ENCODE data around the gene PLB1. TPM values are rescaled to one million over a fixed set of nuclear protein-coding genes. Genes with fewer than 3 reads are reported as not detected.

PLB1 gene, protein sequence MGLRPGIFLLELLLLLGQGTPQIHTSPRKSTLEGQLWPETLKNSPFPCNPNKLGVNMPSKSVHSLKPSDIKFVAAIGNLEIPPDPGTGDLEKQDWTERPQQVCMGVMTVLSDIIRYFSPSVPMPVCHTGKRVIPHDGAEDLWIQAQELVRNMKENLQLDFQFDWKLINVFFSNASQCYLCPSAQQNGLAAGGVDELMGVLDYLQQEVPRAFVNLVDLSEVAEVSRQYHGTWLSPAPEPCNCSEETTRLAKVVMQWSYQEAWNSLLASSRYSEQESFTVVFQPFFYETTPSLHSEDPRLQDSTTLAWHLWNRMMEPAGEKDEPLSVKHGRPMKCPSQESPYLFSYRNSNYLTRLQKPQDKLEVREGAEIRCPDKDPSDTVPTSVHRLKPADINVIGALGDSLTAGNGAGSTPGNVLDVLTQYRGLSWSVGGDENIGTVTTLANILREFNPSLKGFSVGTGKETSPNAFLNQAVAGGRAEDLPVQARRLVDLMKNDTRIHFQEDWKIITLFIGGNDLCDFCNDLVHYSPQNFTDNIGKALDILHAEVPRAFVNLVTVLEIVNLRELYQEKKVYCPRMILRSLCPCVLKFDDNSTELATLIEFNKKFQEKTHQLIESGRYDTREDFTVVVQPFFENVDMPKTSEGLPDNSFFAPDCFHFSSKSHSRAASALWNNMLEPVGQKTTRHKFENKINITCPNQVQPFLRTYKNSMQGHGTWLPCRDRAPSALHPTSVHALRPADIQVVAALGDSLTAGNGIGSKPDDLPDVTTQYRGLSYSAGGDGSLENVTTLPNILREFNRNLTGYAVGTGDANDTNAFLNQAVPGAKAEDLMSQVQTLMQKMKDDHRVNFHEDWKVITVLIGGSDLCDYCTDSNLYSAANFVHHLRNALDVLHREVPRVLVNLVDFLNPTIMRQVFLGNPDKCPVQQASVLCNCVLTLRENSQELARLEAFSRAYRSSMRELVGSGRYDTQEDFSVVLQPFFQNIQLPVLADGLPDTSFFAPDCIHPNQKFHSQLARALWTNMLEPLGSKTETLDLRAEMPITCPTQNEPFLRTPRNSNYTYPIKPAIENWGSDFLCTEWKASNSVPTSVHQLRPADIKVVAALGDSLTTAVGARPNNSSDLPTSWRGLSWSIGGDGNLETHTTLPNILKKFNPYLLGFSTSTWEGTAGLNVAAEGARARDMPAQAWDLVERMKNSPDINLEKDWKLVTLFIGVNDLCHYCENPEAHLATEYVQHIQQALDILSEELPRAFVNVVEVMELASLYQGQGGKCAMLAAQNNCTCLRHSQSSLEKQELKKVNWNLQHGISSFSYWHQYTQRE (N-terminal part only)
- polyA plus RNA-seq (ENCODE audit: insufficient read length) = 2.0 TPM

DNA sequence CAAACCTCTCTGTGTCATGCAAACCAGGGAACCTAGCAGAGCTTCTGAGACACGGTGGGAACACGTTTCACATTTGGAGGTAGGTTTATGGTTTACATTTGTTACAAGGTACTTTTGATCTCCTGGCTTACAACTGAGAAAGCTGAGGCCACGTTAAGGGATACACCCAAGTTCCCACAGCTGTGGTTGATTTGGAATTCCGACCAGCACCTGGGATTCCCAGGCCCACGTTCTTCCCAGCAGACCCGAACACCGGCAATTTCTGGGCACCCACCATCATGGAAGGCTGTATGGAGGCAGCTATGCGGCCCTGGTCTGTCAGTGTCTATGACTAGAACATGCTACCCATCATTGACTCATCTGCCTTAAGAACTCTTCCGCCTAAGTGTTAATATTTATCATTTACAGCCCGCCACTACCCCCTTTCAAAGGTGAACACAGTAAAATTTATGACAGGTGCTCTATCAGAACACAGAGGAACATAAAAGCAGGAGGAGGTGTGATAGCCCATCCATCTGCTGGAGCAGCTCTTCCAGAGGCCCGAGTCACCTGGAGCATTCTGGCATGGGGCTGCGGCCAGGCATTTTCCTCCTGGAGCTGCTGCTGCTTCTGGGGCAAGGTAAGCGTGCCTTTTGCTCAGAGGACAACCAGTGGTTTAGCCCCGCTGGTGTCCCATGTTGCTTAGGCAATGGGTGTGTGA lies at the start of gene PLB1:
TSS of gene PLB1 (plus strand) at position 510 of the 700 bp plus-strand sequence. CDS start at position 565, 55 bp downstream.
- DNase-seq (ENCODE audit: low read depth) = no peak

- no peak for DNase-seq (ENCODE audit: low read depth)
Observed at GRCh38 chr2:28446531-28446930, 49.3 kb upstream of the PLB1 start.

DNA sequence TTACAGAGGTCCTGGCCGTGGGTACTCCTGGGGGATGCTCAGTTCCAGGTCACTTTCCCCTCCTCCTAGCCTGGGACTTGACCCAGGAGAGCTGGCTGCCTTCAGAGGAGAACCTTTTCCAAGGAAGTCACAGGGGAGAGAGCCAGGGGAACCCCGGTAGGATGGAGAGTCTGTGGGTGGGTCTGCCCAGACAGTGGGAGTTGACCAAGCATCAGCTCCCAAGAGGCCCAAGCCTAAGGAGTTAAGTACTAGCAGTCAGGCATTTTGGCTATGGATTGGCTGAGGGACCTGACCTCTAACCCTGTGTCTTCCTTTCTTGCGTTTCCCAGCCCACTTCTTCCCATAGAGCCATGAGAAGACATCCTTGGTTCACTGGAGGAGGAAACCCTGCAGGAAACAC lies 48.8 kb upstream of the PLB1 start:
- no peak for DNase-seq (ENCODE audit: low read depth)

DNA sequence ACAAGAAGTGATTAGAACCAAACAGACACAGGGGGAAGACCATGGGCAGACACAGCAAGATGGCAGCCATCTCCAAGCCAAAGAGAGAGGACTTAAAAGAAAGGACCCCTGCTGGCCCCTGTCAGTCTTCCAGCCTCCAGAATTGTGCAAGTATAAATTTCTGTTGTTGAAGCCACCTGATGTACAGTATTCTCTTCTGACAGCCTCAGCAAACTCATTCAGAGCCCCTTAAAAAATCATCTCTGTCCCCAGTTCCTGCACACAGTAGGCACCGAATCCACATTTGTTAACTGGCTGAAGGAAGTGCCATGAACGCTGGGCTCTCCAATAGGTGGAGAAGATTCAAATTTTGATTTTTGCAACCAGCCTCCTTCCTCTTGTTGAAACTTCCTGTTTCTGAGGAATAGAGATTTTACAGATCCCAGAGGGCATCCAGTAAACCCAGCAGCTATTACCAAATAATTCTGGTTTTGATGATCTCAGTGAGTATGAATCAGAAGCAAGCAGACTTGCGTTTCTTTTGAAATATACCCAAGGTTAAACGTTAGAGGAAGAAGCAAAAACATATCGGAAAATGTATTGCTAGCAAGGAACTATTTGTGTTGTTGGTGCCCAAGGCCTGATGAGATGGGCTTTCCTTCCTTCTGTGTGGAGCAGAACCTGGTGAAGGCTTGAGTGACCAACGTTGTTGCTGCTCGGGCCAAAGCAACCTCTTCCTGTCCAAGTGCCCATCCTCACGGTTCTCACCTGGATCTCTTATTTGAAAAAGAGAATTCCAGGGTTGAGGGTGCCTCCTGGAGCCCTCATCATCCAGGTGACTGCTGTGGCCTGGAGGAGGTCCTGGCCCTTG lies 47.7 kb upstream of the PLB1 start:
- no peak for DNase-seq (ENCODE audit: low read depth)

GRCh38 chr2:28448793-28449100 lies 47.1 kb upstream of the PLB1 start:
- DNase-seq (ENCODE audit: low read depth) = no peak

DNA sequence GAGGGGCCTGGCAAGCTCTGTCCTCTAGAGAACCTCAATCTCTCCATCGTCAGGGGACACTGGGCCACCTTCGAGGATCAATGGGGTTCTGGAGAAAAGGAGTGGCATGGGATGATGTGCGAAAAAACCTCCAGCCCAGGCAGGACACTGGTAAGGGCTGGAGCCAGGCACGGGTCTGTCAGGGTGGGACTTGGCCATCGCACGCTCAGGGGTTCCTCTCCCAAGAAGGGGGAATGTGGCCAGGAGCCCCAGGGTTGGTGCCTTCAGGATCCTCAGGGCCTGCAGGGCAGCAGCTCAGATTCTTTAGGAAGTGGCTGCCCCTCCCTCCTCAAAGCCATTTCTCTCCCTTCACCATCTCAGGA lies 46.8 kb upstream of the PLB1 start:
- no peak for DNase-seq (ENCODE audit: low read depth)

GRCh38 chr2:28449488-28450395 lies 46.1 kb upstream of the PLB1 start:
- no peak for DNase-seq (ENCODE audit: low read depth)

GRCh38 chr2:28450901-28451565 lies 44.8 kb upstream of the PLB1 start:
- no peak for DNase-seq (ENCODE audit: low read depth)

GRCh38 chr2:28451793-28452533 lies 43.9 kb upstream of the PLB1 start:
- no peak for DNase-seq (ENCODE audit: low read depth)

- no peak for DNase-seq (ENCODE audit: low read depth)
Observed at GRCh38 chr2:28452534-28453081, 43.3 kb upstream of the PLB1 start.

GRCh38 chr2:28453396-28453795 lies 42.5 kb upstream of the PLB1 start:
- no peak for DNase-seq (ENCODE audit: low read depth)

DNA sequence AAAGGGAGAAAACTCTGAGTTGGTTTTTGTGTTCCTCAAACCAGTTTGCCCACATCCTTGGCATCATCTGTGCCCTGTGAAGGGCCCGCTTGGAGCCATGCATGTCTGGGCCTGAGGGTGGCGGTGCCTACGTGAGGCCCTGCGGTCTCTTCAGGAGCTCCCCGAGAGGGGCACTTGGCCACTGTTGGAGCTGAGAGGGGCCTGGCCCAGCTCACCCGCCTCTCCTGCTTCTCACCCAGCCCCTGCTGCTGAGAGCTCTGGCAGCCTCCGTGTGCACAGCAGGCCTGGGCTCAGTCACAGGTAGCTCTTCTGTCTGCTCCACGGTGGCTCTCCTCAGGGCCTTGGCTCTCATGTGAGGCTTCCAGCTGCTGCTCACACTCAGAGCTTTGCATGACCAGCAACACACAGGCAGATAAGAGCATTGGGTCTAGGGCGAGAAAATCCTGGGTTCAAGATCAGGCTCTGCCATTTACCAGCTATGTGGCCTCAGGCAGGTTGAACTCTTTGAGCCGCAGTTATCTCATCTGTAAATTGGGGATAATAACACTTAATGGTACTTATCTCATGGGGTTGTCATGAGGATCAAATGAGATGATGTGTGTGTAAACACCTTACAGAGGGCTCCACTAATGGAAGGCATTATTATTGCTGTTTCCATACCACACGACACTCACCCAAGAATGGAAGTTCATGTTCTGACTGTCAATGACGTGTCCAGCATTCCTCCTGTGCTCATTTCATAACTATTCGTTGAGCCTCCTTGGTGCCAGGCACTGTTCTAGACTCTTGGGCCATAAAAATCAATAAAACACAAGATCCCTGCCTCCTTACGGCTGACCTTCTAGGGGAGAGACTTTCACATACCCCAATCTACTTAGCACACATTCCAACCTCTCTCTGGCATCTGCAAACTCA lies 41.6 kb upstream of the PLB1 start:
- DNase-seq (ENCODE audit: low read depth) = no peak

DNA sequence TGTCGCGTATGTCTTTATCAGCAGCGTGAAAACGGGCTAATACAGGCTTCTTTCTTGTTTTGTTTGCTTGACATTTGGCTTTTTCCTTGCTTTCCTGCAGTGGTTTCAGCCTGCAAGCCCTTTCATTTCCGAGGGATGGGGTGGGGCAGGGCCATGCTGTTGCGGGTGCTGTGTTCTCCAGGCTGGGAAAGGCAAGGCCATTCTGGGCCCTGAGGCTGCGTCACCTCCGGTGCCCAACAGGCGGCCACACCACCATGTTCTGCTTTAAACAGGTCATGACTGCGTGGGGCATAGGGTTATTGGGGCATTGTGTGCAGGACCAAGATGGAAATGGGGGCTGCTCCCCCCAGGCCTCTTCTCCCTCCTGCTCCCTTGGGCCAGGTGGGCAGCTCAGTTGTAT lies 38.6 kb upstream of the PLB1 start:
- no peak for DNase-seq (ENCODE audit: low read depth)

DNA sequence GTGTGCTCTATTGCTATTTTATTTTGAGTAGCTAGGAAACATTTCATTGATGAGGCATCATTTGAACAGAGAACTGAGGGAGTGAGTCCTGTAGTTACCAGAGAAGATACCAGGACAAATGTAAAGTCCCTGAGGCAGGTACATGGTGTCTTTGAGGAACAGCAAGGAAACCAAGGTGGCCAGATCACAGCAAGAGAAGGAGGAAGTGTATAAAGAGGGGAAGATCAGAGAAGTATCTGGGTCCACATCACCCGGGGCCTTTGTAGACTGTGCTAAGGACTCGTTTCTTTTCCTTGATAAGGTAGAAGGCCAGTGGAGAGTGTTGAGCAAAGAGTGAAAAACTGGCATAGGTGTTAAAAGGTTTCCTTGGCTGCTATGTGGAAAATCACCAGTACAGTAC lies 34.8 kb upstream of the PLB1 start:
- no peak for DNase-seq (ENCODE audit: low read depth)

- no peak for DNase-seq (ENCODE audit: low read depth)
Observed at GRCh38 chr2:28462122-28462521, 33.7 kb upstream of the PLB1 start.

GRCh38 chr2:28463211-28463816 lies 32.5 kb upstream of the PLB1 start:
- no peak for DNase-seq (ENCODE audit: low read depth)

Measured in forelimb muscle (tissue), 1 donor.